Renal cortical epithelial cell (primary cell): ENCODE results near the gene KCNMA1. TPM values are rescaled to one million over a fixed set of nuclear protein-coding genes. Genes with fewer than 3 reads are reported as not detected.
"Not testable (repeated sequence)": the region's sequence is repeated elsewhere in the genome, so short reads cannot be mapped to it uniquely, and the experiment has no call there.

Experiments used
- DNase-seq: peaks from one replicate; pipeline ENCODE4 v3.0.0-alpha.2; 2011; ENCODE audit warnings: low read depth
- total RNA-seq: library from RNA; depleted of rRNA; stranded (reverse); fragments of >200 nt; gene quantifications from 2 replicates; pipeline ENCODE4 v1.2.3, GENCODE V29; 2014

The KCNMA1 gene
- total RNA-seq, 1 donor from 2014 or later: 12.9 TPM

- DNase-seq: no peak
Observed at GRCh38 chr10:77604941-77605351, 32.7 kb downstream of the KCNMA1 start.

DNA sequence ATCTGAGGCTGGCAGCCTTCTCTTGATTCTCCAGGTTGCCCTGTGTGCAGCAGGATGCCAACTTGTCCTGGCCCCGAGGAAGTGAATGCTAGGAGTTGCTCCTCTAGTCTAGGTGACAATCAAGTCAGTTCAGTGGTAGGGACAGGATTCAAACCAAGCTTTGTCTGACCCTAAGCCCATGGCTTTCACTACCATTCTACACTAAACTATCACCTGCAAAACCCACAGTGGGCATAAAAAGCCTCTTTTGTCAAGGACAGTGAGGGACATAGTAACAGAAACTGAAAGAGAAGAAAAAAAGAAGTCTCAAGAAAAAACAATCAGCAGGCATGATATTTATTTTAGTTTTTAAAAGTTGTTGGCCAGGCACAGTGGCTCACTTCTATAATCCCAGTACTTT, 33.5 kb downstream of the KCNMA1 start:
- DNase-seq: no peak

DNA sequence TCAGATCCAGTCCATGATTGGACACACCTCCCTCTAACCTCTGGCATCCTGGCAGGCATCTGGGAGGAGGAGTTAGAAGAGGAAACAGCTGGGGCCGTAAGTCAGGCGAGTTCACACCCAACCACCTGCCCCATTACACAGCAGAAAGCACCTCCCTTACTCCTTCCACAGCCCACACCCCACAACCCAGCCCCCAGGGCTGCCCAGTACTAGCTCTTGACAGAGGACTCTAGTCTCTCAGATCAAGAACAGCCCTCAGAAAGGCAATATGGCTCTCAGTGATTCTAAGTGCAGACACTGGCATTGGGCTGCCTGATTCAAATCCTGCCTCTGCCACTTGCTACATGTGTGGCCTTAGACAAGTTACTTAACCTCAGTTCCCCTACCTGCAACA, 34.1 kb downstream of the KCNMA1 start:
- DNase-seq: no peak

- DNase-seq: no peak
Observed at GRCh38 chr10:77602913-77603533, 34.6 kb downstream of the KCNMA1 start.

GRCh38 chr10:77602231-77602912, 35.2 kb downstream of the KCNMA1 start:
- DNase-seq: no peak

GRCh38 chr10:77601488-77601887, 36.1 kb downstream of the KCNMA1 start:
- DNase-seq: no peak

DNA sequence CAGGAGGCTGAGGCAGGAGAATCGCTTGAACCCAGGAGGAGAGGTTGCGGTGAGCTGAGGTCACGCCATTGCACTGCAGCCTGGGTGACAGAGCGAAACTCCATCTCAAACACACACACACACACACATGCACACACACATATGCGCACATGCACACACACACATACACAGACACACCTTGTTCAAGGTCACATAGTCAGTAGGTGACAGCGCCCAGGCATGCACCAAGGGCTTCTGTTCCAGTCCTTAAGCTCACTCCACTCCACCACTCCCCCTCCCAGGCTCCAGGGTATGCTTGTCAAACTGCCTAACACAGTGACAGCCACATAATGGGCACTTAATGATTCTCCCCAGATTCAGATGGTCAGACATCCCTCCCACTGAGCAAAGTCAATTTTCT, 37.0 kb downstream of the KCNMA1 start:
- DNase-seq: no peak

- no peak for DNase-seq
Observed at GRCh38 chr10:77599651-77600050, 38.0 kb downstream of the KCNMA1 start.

- no peak for DNase-seq
Observed at GRCh38 chr10:77598606-77599005, 39.0 kb downstream of the KCNMA1 start.

DNA sequence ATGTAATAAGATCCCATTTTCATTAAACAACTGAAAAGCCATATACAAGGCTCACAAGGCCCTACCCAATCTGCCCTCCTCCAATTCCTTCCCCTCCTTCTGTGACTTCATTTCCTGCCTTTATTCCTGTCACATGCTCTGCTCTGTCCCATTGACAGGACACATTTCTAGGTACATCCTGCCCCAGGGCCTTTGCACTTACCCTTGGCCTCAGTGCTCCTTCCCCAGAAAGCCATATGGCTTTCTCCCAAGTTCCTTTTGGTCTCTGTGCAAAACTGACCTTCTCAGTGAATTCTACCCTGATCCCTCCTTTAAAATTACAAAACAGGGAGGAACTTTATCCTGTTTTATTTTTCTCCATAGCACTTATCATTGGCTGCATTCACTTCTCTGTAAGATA, 40.0 kb downstream of the KCNMA1 start:
- DNase-seq: no peak

DNA sequence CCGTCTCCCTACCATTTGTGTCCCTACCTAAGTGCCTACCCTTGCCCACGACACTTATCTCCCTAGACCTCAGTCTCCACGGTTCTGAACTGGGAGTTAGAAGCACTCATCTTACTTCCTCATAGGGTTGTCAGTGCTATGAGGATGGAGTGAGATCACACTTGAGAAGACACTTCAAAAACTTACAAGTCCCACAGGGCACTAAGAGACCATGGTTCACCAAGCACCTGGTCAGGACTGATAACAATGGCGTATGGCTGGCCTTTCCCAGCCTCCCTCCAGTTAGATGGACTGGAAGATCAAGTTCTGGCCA, 43.2 kb downstream of the KCNMA1 start:
- no peak for DNase-seq

DNA sequence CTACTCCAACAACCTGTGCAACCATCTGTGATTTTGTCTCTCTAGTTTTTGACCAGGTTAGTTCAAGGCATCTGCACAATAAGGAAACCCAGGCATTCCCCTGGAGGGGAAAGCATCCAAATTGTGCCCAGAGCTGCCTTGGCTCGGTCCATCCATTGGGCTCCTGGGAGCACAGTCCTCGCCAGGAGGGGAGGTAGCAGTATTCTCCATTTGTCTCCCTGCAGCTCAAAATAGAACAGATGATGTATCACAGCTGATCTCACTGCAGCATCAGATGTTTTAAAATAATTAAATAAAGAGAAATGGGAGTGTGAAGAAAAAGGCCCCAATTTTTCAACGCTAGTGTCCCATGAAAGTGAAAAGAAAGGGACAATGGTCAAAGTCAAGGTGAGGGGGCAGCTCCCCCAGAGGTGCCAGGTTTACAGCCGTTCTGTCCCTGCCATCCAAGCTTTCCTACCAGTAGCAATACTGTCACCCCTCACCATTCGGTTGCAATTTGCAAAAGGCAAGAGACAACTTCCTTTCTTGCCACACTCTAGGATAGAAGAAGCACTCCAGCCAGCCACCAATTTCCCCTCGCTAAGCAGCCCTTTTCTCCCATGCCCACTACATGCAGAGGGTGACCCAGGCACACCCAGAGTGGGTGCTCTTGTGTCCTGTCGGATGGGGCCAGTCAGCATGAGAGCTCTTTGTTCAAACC, 43.7 kb downstream of the KCNMA1 start:
- no peak for DNase-seq

GRCh38 chr10:77592946-77593636, 44.5 kb downstream of the KCNMA1 start:
- DNase-seq: peak; percentile 90

- no peak for DNase-seq
Observed at GRCh38 chr10:77592510-77592909, 45.1 kb downstream of the KCNMA1 start.

- DNase-seq: no peak
Observed at GRCh38 chr10:77591238-77591880, 46.2 kb downstream of the KCNMA1 start.

DNA sequence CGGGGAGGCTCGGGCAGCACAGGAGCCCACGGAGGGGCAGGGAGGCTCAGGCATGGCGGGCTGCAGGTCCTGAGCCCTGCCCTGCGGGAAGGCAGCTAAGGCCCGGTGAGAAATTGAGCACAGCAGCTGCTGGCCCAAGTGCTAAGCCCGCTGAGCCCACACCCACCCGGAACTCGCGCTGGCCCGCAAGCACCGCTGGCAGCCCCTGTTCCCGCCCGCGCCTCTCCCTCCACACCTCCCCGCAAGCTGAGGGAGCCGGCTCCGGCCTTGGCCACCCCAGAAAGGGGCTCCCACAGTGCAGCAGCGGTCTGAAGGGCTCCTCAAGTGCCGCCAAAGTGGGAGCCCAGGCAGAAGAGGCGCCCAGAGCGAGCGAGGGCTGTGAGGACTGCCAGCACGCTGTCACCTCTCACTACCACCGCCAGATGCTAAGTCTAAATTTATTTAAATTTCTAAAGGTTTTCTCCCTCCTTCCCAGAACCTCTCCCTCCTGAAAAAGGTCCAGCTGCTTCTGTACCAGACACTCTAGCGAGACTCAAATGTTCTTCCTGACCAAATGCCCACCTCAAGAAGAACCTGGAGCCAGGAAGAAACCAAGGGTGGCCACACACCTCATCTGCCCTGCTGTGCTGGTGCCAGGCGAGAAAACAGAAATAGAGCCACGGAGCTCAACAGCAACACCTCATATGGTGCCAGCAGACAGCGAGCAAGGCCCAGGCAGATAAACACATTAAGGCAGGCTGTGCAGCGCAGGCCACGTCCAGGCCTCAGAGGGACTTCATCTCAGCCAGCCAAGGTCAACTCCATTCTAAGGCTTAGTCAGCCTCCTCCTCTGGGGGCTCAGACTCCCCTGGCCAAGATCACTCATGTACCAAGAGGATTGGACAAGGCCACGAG, 47.0 kb downstream of the KCNMA1 start:
- no peak for DNase-seq

DNA sequence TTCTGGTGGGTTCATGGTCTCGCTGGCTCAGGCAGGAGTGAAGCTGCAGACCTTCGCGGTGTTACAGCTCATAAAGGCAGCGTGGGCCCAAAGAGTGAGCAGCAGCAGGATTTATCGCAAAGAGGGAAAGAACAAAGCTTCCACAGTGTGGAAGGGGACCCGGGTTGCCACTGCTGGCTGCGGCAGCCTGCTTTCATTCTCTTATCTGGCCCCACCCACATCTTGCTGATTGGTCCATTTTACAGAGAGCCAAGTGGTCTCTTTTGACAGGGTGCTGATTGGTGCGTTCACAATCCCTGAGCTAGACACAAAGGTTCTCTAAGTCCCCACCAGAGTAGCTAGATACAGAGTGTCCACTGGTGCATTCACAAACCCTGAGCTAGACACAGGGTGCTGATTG, 47.9 kb downstream of the KCNMA1 start:
- not testable (repeated sequence) for DNase-seq

- DNase-seq: no peak
Observed at GRCh38 chr10:77588886-77589285, 48.7 kb downstream of the KCNMA1 start.

GRCh38 chr10:77587416-77587790, 50.2 kb downstream of the KCNMA1 start:
- no peak for DNase-seq

GRCh38 chr10:77586719-77587415, 50.7 kb downstream of the KCNMA1 start:
- DNase-seq: peak; percentile 83

DNA sequence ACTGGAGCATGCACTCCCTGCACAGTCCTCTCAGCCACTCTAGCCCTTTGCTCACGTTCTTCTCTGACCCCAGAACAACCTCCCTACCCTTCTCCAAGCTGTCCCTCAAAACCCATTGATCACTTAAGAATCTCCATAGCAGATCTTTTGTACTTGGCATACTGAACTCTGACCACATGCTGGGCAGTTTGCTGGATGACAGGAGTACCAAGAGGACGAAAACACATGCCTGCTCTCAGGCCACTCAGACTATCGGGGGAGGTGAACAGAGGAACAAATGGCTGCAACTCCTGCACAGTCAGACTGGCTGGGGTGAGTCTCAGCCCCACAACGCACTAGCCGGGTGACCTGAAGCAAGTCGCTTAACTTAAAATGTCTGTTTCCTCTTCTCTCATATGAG, 52.7 kb downstream of the KCNMA1 start:
- no peak for DNase-seq
